WI38 (cell line): ENCODE data around the gene COL26A1.
A peak's percentile ranks its signal among the peaks of the same experiment; 100 is the strongest.

Experiments used
- H3K4me3 ChIP-seq: 2 replicates; pipeline ENCODE4 v1.5.1; 2011; ENCODE audit warnings: low read depth, mild to moderate bottlenecking, control low read depth, low read length
- CTCF ChIP-seq: IDR thresholded peaks from 2 replicates; pipeline ENCODE4 v1.5.1; 2012; ENCODE audit warnings: low read depth, mild to moderate bottlenecking, control low read depth, low read length

The COL26A1 gene

GRCh38 chr7:101506531-101506930, 143.9 kb downstream of the COL26A1 start:
- TF ChIP-seq CTCF, result no peak
- H3K4me3 ChIP-seq, result no peak overlapping the region

- TF ChIP-seq CTCF, result no peak
- no peak overlapping the region for H3K4me3 ChIP-seq
Observed at GRCh38 chr7:101507327-101507726, 144.7 kb downstream of the COL26A1 start.

- TF ChIP-seq CTCF, result peak; percentile 47
- H3K4me3 ChIP-seq, result no peak overlapping the region
Observed at GRCh38 chr7:101507791-101508252, 145.1 kb downstream of the COL26A1 start.

- H3K4me3 ChIP-seq, result no peak overlapping the region
- TF ChIP-seq CTCF, result no peak
Observed at GRCh38 chr7:101510297-101510696, 147.6 kb downstream of the COL26A1 start.

GRCh38 chr7:101511965-101512364, 149.3 kb downstream of the COL26A1 start:
- H3K4me3 ChIP-seq, result no peak overlapping the region
- TF ChIP-seq CTCF, result no peak

- H3K4me3 ChIP-seq, result no peak overlapping the region
- TF ChIP-seq CTCF, result no peak
Observed at GRCh38 chr7:101516851-101517250, 154.2 kb downstream of the COL26A1 start.

GRCh38 chr7:101517304-101517703, 154.6 kb downstream of the COL26A1 start:
- no peak for TF ChIP-seq CTCF
- no peak overlapping the region for H3K4me3 ChIP-seq
